ENCODE data around the gene IZUMO4.

DNA sequence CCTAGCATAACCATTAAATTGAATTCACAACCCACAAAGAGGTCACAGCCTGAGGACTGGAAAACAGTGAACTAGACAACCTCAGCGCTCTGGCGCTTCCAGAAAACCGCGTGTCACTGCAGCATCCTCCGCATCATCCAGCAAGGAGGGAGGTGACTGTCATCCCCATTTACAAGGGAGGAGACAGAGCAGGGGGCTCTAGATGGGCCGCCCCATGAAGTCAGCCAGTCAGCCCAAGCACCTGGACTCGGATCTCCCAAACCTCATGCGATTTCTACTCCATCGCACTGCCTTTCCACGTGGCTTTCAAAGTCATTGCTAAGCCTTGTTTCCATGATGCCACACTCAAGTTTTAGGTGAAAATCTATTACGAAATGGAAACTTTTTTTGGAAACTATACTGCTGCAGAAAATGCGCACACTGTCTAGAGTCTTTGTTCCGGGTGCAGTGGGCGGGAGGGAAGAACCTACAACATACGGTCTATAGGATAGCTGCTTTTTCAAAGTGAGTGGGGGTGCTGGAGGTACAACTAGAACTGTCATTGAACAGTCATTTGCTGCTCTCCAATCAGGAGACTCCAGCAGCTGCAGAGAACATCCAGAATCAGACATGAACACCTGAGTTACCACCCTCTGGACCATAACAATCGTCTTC is 51.9 kb downstream of the IZUMO4 start:
- TF ChIP-seq CTCF (IDR thresholded peaks at IDR 0.05; ENCODE audit: low read depth, low read length, missing input control), result no peak
- no peak for TF ChIP-seq REST (IDR thresholded peaks at IDR 0.05)
- TF ChIP-seq, protein P1, sequence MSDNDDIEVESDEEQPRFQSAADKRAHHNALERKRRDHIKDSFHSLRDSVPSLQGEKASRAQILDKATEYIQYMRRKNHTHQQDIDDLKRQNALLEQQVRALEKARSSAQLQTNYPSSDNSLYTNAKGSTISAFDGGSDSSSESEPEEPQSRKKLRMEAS (IDR thresholded peaks at IDR 0.05), result no peak
- TF ChIP-seq RAD21 (IDR thresholded peaks at IDR 0.05), result no peak
- no peak for TF ChIP-seq GABPA (IDR thresholded peaks at IDR 0.05 in 1 of 2, conservative IDR thresholded peaks at IDR 0.05 in 1 of 2)
- TF ChIP-seq, protein P2, sequence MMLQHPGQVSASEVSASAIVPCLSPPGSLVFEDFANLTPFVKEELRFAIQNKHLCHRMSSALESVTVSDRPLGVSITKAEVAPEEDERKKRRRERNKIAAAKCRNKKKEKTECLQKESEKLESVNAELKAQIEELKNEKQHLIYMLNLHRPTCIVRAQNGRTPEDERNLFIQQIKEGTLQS (IDR thresholded peaks at IDR 0.05), result no peak
- no peak for TF ChIP-seq SP1 (IDR thresholded peaks at IDR 0.05)
- no peak for TF ChIP-seq FOXA1 (IDR thresholded peaks at IDR 0.05)
- no peak for TF ChIP-seq JUND (IDR thresholded peaks at IDR 0.05)
- TF ChIP-seq TAF1 (conservative IDR thresholded peaks at IDR 0.05), result no peak
- TF ChIP-seq HNF4G (IDR thresholded peaks at IDR 0.05), result no peak

Measured in liver (tissue), 3 donors.